ENCODE data around the gene PRR13.
"Not testable (repeated sequence)": the region's sequence is repeated elsewhere in the genome, so short reads cannot be mapped to it uniquely, and the experiment has no call there.

GRCh38 chr12:53435326-53435725 lies 6.2 kb upstream of the PRR13 start:
- not testable (repeated sequence) for TF ChIP-seq TAF1 (IDR thresholded peaks at IDR 0.05; ENCODE audit: low read depth, low read length); POLR2A (IDR thresholded peaks at IDR 0.05; ENCODE audit: low read depth, low read length); POLR2AphosphoS5 (IDR thresholded peaks at IDR 0.05; ENCODE audit: low read depth, low read length); SPI1 (IDR thresholded peaks at IDR 0.05; ENCODE audit: low read depth, low read length); POU2F2 (IDR thresholded peaks at IDR 0.05; ENCODE audit: low read depth, low read length); PAX5 (IDR thresholded peaks at IDR 0.05; ENCODE audit: insufficient read depth, low read length, severe bottlenecking)

Data from GM12891 (cell line).